NCI-H1417 treated with DMSO at 0.1 percent for 48 hours (cell line): ENCODE measurements around the gene KLHL29.
"Not testable (repeated sequence)": the region's sequence is repeated elsewhere in the genome, so short reads cannot be mapped to it uniquely, and the experiment has no call there.

Source experiments
- DNase-seq: peaks from one replicate; lab custom pipeline; 2025; lab: John Stamatoyannopoulos, UW

Gene KLHL29

DNA sequence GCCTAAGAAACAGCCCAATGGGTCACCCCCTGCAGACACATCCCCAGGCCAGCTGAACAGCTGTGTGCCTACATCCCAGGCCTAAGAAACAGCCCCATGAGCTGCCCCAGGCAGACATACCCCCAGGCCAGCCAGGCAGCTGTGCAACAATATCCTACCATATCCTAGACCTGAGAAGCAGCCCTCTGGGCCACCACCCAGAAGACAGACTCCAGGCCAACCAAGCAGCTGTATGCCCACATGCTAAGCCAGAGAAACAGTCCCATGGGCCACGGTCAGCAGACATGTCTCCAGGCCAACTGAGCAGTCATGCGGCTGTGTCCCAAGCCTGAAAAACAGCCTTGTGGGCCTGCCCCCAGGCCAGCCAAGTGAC is 336.5 kb downstream of the KLHL29 start:
- no peak for DNase-seq

DNA sequence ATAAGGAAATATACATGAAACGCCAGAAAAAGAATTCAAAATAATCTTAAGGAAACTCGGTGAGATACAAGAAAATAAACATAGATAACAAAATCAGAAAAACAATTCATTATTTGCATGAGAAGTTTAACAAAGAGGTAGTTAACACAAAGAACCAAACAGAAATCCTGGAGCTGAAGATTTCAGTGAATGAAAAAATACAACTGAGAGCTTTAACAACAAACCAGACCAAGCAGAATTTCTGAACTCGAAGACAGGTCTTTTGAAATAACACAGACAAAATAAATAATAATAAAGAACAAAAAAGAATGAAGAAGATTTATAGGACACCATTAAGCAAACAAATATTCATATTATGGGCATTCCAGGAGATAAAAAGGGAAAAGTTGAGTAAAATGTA is 337.3 kb downstream of the KLHL29 start:
- no peak for DNase-seq

DNA sequence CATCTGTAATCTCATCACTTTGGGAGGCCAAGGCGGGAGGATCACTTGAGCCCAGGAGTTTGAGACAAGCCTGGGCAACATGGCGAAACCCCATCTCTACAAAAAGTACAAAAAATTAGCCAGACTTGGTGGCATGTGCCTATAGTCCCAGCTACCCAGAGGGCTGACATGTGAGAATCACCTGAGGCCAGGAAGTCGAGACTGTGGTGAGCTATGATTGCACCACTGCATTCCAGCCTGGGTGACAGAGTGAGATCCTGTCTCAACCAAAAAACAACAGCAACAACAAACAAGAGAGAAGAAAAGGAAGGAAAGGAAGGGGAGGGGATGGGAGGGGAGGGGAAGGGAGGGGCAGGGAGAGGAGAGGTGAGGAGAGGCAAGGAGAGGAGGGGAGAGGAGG is 338.1 kb downstream of the KLHL29 start:
- not testable (repeated sequence) for DNase-seq

DNA sequence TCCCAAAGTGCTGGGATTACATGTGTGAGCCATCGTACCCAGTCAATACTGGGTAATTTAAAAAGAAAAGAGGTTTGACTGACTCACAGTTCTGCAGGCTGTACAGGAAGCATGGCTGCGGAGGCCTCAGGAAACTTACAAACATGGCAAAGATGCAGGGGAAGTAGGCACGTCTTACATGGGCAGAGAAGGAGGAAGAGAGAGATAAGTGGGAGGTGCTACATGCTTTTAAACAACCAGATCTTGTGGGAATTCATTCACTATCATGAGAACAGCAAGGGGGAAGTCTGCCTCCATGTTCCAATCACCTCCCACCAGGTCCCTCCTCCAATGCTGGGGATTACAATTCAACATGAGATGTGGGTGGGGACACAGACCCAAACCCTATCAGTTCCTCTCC is 349.4 kb downstream of the KLHL29 start:
- DNase-seq: no peak

DNA sequence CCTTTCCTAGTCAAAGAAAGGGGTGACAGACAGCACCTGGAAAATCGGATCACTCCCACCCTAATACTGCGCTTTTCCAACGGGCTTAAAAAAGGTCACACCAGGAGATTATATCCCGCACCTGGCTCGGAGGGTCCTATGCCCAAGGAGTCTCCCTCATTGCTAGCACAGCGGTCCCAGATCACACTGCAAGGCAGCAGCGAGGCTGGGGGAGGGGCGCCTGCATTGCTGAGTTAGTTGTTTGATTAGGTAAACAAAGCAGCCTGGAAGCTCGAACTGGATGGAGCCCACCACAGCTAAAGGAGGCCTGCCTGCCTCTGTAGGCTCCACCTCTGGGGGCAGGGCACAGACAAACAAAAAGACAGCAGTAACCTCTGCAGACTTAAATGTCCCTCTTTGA is 351.8 kb downstream of the KLHL29 start:
- not testable (repeated sequence) for DNase-seq

DNA sequence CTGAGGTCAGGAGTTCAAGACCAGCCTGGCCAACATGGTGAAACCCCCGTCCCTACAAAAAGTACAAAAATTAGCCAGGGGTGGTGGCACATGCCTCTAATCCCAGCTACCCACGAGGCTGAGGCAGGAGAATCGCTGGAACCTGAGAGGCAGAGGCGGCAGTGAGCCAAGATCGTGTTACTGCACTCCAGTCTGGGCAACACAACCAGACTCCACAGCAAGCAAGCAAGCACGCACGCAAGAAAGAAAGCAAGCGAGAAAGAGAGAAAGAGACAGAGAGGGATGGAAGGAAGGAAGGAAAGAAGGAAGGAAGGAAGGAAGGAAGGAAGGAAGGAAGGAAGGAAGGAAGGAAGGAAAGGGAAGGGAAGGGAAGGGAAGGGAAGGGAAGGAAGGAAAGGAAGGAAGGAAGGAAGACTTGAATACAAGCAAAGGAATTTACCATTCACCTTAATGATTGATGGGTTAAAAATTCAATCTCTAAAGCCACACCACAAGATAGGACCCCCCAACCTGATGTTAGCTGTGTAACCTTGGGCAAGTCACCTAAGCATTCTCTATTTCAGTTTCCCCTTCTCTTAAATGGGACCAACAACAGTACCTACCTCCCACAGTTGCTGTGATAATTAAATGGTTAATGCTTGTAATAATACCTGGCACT is 360.2 kb downstream of the KLHL29 start:
- no peak for DNase-seq

DNA sequence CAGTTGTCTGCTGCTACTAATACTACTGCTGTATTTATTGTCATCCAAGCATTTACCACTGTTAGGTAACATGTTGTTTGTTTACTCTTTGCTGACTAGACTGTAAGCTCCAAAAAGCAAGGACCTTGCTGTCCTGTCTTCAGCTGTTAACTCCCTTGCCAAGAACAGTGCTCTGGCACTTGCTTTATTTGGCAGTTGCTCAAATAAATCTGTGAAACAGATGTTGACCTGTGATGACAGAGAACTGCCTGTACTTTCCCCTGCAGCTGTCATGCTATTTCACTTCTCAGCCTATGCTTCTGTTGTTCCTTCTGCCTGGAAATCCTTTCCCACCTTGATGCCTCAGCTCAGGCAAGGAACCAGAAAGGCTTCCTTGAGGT is 360.7 kb downstream of the KLHL29 start:
- no peak for DNase-seq

DNA sequence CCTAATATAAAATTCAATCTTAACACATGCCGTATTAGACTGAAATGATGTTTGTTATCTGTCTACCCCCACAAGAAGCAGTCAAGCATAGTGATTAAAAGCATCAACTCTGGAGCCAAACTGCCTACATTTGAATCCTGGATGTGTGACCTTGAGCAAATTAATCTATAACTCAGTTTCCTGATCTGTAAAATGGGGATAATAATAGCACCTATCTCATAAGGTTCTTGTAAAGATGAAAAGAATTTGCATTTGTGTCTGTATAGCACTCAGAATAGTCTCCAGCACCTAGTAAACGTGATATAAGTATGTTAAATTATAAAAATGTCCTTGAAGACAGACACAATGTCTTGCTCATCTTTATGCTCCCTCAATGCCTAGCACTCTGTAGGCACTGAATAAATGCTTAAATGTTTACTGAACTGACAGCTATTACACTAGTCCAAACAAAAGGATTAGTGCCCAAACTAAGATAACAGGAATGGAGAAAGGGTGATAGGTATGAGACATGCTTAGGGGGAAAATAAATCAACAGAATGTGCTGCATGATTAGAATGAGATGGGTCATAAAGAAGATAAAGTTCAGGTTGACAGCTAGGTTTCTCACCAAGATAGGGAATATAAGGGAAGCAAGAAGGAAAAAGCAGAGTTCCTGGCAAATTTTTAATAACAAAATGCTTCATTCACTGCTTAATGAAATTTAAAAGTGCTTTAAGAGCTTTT is 361.3 kb downstream of the KLHL29 start:
- DNase-seq: no peak

DNA sequence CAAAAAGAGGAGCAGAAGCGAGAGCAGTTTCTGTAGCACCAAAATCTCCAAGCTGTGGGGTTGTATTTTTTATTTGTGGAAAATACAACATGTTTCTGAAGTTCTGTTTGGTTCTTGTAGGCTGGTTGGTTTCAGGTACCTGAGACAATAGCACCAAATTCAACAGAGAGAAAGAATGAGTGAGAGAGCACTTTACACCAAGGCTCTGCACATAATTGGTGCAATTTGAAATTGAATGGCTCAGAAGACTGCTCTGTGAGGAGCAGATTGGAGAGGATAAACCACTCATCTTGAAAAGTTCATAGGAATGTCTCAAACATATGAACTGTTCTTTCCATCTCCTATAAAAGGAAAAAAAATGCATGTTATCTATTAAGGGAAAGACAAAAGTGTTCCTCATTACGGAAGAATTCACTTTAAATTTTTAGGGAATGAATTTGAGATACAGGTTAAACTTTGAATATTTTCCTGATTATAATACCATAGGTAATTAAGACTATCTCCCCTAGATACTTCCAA is 366.8 kb downstream of the KLHL29 start:
- no peak for DNase-seq

DNA sequence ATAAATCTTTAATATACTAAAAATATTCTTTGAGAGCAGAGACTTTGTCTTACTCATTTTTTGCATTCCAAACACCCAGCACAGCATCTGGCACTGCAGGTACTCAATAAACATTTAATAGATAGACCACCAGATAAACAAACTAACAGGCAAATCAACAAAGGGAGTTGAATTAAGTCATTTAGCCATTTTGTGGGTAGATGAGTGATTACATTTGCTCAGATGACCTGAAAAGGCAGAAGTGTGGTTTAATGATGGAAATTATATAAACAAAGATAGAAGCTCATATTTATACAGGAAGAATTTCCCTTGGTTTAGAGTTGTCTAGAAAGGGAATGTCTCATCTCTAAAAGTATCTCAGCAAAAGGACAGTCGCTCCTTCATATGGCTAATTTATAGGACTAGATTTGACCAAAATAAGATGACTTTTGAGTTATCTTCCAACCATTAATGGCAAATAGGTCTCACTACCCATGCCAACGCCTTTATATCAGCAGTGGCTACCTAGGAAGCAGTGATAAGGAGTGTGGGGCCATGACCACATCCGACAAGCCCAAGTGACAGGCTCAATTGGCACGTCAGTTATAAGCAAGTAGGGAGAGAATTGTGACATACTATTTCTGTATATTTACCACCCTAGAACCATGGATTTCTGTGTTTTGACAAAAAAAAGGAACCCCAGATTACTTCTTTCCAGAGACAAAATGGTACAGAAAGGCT is 368.5 kb downstream of the KLHL29 start:
- no peak for DNase-seq

DNA sequence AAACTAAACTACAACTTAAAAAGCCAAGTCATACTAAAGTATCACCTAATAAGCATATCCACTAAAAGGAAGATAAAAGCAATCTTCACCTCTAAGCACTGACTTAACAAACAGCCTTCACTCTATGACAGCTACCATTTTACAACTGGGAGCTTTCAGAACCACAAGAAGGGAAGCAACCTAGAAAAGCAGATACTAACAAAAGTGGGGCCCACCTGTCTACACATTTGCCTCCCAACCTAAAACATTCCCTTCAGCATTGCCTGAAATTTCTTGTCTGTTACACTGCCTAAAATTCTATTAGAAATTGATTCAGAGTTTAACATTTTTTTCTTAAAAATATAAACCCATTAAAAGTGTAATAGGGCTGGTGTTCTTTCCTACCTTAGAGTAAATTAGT is 370.0 kb downstream of the KLHL29 start:
- no peak for DNase-seq

DNA sequence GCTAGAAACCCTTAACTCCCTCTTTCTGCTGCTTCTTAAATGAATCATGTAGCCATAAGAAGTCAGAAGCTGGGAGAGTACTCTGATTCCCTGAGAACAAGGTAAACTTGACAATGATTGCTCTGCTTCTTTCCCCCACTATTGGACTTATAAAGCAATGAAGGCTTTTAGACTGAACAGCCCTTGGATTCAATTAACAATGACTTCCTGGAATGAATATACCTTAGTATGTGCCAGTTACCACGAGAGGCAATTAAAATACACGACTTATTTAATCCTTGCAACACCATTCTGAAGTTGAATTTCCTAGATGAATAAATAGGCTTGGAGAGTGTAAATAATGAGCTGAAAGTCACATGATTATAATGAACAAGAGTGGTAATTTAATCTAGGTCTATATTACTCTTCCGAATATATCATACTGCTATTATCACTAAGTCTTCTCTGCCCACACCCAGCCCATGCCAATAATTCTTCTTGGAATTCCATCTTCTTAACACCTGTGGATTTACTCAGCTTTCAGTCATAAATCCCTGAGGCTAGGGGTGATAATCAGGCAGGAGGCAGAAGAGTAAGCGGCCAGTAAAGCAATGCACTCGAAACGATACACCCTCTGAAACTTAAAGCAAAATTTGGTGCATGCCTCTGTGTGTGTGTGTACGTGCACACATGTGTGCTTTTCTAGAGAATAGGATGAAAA is 371.8 kb downstream of the KLHL29 start:
- no peak for DNase-seq

DNA sequence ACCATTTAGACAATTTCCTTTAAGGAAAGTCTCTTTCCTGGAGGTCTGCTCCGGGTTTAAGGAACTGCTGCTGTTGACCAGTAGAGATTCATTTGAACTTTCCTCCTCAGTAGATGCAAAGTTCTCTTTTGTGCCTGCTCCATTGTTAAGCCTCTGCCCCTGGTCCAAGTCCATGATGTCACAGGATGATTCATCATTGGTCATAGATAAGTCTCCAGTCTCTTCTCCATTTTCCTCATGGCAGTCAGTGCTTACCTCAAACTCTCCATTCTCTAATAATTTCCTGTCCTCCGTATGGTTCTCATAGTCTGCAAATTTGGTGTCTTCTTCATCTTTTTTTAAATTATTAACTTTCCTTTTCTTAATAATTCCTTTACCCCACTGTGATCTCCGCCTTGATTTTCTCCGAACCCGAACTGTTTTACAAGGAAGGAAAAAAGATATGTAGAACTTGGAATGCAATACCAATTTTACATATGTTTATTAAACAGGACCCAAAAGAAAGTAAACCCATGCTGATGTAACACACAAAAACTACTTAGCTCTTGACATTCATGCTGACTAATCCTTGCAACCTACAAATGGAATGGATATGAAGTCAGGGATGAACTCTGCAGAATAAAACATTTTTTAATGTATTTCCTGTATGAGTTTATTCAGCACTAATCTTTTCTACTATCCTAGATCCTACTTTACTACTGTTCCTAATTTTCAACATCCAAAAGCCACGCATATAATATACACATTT is 372.9 kb downstream of the KLHL29 start:
- no peak for DNase-seq
